HG03045 (cell line): ENCODE data around the gene MICAL3.

Source experiments
- ATAC-seq: cut with Tn5 transposase; IDR thresholded peaks from one replicate; pipeline ENCODE4 v1.9.1; 2021; ENCODE audit warnings: mild to moderate bottlenecking, moderate library complexity; ENCODE audit not compliant: unreplicated experiment

Gene MICAL3

GRCh38 chr22:17974703-17975372, 49.5 kb downstream of the MICAL3 start:
- ATAC-seq = no peak

GRCh38 chr22:17974087-17974486, 50.3 kb downstream of the MICAL3 start:
- no peak for ATAC-seq

DNA sequence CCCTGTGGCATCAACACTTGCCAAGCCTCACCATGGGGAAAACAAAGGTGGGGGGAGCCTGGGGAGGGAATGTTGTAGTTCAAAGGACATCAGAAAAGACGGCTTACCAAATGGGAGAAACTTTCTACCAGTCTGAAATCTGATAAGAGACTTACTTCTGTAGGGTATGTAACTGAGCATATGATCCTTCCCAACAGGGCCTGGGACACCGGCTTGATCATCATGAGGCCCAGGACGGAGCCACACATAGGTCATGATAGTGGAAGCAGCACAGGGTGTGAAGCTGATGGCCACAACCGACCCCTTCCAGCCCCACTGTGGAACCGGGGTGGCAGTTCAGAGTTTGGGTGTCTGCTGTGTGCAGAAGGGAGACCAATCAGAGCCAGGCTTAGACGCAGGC, 51.1 kb downstream of the MICAL3 start:
- ATAC-seq = no peak

- ATAC-seq = no peak
Observed at GRCh38 chr22:17972385-17973191, 51.8 kb downstream of the MICAL3 start.

DNA sequence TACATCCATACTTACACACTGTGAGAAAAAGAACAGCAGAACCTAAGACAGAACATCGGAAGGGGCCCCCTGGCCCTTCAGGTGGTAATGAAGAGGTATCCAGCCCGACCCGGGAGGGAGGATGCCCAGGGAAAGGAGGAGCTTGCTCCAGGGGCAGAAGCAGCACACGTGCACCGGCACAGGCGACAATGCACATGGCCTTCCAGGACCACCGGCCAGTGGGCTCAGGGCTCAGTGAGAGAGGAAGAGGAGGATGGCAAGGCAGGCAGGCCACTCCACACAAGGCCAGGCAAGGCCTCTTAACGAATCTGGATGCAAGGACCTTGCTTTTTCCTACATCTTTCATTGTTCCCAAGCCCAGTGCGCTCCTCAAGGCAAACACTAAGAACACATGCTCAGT, 52.6 kb downstream of the MICAL3 start:
- ATAC-seq = no peak

DNA sequence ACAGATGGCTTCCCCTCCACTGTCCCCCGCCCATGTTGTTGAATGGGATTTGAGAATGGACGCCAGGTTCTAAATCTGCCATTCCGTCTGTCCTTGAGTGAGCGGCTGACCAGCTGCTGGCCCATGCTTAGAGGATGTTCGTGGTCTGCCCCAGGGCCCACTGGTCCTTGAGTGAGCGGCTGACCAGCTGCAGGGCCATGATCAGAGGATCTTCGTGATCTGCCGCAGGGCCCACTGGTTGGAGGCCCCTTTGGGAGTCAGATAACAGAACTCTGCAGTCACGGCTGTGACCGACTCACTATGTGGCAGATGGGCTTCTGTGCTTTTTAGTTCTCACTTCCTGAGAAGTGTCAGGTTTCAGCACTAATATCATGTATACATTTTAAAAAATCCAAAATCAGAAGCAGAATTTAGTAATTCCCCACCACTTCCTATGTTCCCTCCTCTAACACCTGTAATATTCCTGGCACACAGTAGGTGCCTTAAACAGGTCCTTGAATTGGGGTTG, 54.1 kb downstream of the MICAL3 start:
- ATAC-seq = no peak

DNA sequence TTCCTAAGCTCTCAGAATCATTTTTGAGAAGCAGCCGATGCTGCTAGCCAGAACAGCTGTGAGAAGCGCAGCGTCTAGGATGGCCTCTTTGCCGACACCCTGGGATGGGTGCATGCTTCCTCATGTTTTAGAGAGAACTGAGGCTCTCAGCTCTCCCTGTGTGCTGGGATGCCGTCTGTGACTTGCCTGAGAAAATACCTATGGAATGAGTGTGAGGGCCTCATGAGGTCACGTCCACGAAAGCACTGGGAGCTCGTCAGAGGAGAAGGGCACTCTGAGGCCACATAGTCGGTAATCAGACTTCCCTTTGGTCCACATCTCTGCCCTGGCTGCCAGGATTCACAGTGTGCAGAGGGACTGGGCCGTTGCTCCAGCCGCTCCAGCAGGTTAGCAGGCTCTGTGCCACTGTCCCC, 54.7 kb downstream of the MICAL3 start:
- ATAC-seq = no peak

DNA sequence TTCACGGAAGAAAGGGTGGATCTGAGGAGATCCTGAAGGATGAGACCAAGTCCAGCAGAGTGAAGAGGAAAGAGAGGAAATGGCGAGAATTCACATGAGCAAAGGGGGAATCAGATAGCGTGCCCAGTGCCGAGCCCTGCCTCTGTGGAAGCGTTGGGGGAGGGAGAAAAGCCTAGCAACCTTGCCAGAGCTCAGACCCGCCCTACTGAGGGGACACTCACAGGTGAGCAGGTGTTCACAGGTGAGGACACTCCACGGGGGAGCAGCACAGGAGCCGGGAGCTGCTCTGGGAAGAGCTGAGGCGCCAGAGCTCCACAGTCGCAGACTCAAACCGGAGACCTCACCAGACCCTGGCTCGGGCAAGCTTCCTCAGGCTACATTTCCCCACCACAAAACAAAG, 56.2 kb downstream of the MICAL3 start:
- no peak for ATAC-seq

- ATAC-seq = no peak
Observed at GRCh38 chr22:17966403-17966717, 58.0 kb downstream of the MICAL3 start.

GRCh38 chr22:17965538-17966402, 58.6 kb downstream of the MICAL3 start:
- ATAC-seq = no peak

- ATAC-seq = no peak
Observed at GRCh38 chr22:17964643-17965042, 59.7 kb downstream of the MICAL3 start.

GRCh38 chr22:17964156-17964555, 60.2 kb downstream of the MICAL3 start:
- no peak for ATAC-seq

DNA sequence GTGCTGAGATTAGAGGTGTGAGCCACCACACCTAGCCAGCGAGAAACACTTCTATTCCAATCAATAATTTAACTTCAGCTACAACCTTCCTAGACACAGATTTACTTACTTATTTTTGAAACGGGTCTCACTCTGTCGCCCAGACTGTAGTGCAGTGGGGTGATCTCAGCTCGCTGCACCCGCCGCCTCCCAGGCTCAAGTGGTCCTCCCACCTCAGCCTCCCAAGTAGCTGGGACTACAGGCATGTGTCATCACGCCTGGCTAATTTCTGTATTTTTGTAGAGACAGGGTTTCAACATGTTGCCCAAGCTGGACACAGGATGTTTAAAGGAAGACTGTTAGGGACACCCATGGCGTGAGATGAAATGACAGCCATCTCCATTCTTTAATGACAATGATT, 61.3 kb downstream of the MICAL3 start:
- ATAC-seq = no peak

GRCh38 chr22:17962168-17962567, 62.2 kb downstream of the MICAL3 start:
- ATAC-seq = no peak

- no peak for ATAC-seq
Observed at GRCh38 chr22:17961446-17961729, 63.0 kb downstream of the MICAL3 start.

GRCh38 chr22:17960695-17961445, 63.5 kb downstream of the MICAL3 start:
- no peak for ATAC-seq

DNA sequence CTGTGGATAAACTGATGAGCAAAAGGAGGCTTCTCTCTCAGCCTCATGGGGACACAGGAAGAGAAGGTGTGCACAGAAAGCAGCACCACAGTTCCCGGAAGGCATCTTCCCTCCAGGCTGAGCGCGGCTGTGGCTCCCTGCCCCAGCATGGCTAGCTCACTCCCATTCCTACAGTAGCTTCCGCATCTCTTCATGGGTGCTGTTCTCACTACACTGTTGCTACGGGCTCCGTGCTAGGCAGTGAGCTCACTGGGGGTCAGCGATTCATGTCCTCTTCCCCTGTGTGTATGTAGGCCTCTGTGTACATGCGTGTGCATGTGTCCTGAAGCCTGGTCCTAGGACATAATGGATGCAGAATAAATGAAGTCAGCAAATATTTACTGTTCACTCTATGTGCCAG, 64.3 kb downstream of the MICAL3 start:
- no peak for ATAC-seq

- no peak for ATAC-seq
Observed at GRCh38 chr22:17958166-17958565, 66.2 kb downstream of the MICAL3 start.

- ATAC-seq = no peak
Observed at GRCh38 chr22:17957693-17958092, 66.7 kb downstream of the MICAL3 start.

DNA sequence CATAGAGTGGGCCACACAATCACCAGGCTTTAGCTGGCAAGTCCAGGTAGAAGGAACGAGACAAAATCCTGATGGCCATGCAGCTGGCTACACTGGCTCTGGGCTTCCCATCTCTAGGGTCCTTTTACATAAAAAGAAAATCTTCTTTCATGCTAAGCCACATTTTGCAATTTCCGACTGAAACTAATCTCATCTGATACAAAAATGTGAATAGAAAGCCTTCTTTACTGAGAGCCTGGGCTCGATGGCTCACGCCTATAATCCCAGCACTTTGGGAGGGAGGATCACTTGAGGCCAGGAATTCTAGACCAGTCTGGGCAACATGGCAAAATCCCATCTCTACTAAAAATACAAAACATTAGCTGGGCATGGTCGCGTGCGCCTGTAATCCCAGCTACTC, 67.2 kb downstream of the MICAL3 start:
- no peak for ATAC-seq

- ATAC-seq = no peak
Observed at GRCh38 chr22:17956630-17957029, 67.7 kb downstream of the MICAL3 start.
